ENCODE measurements around the gene DTX1.
"Not testable (repeated sequence)": the region's sequence is repeated elsewhere in the genome, so short reads cannot be mapped to it uniquely, and the experiment has no call there.

The DTX1 gene

DNA sequence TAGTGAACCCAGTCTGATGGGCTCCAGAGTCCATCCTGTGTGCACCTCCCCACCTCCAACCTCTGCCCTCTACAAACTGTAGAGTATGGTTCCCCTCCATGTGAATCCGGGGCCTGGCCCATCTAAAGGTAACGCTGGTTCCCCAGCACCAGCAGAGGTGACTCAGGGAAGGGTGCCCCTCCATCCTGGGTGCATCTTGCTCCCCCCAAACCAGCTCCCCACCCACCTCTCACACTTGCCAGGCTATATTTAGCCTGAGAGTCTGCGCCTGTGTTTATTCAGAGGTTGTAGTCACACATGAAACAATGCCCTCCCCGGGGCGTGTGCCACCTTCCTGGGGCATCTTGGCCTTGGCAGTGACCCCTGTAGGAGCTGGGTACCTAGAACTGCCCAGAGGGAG, 52.8 kb downstream of the DTX1 start:
- DNase-seq (ENCODE audit: low read depth): no peak

DNA sequence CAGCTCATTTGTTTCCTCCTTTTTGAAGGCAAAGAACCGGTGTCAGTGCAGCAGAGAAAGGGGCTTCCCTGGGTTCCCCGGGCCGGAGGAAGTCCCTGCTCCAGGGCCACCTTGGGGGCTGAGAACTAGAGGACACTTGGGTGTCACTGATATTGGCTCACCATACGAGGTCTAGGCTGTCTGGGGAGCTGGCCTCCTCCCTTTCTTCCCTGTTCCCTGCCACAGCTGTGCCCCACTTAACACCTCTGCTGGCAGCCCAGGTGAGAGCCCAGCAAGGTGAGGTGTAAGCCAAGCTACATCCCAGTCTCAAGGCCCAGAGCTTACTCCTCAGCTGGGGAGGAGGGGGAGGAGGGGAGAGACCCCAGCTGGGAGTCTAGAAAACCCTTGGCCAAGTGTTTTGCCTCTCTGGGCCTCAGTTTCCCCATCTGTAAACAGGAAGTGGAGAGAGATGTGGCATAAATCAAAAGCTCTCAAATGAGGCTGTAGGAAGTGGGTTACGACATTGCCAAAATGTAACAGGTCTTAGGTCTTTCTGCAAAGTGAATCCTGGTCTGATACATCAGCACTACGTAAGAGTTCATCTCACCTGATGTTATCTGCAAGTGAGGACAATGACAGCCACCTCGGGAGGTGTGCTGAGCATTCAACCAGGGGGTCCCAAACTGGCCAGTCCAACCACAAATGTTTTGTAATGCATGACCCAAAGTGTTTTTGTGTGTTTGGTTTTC, 53.5 kb downstream of the DTX1 start:
- no peak for DNase-seq (ENCODE audit: low read depth)
- H3K4me3 ChIP-seq (ENCODE audit: low read depth, low read length): no peak overlapping the region

More for the DNA sequence above, 52.8 kb downstream of the DTX1 start:
- no peak overlapping the region for H3K4me3 ChIP-seq (ENCODE audit: low read depth, low read length)

DNA sequence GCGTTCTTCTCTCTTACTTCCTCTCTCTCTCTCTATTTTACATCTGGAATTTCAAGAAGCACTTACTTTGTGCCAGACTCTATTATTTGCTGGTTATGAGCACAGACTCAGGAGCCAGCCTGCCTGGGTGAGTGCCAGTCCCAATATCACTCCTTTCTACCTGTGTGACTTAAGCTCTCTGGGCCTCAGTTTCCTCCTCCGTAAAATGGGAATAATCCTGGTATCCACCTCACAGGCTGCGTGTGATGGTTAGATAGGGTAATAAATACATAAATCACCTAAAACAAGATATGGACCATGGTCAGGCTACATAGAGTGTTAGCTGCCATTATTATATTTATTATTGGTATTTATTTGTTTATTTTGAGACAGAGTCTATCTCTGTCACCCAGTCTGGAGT, 54.7 kb downstream of the DTX1 start:
- no peak for DNase-seq (ENCODE audit: low read depth)

DNA sequence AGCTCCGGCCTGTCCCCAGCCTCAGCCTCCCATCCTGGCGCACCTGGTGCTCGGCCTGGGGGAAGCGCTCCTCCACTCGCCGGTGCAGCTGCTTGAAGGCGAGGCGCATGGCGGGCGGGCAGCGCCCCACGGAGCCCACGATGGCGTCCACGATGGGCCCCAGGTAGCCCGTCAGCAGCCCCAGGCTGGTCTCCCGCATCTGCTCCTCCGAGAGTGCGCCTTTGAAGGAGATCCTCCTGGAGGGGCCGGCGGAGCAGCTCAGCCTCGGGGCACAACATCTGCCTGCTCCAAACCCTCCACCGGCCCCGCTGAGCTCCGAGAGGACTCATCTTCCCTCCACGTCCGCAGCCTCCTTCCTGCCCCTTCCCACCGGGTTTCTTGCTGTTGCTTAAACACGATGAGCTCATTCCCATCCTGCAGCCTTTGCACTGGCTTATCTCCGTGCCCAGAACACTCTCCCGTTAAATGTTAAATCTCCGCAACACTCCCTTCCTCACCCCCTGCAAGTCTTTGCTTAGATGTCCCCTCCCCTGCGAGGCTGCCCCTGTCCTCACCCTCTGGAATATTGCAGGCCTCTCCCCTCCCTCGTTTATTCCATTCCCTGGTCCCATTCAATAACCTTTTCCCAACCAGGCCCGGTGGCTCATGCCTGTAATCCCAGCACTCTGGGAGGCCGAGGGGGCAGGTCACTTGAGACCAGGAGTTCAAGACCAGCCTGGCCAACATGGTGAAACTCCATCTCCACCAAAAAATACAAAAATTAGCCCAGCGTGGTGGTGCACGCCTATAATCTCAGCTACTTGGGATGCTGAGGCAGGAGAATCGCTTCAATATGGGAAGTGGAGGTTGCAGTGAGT, 55.7 kb downstream of the DTX1 start:
- H3K4me3 ChIP-seq (ENCODE audit: low read depth, low read length): no peak overlapping the region
- DNase-seq (ENCODE audit: low read depth): no peak

More for the DNA sequence above, 54.7 kb downstream of the DTX1 start:
- no peak overlapping the region for H3K4me3 ChIP-seq (ENCODE audit: low read depth, low read length)

DNA sequence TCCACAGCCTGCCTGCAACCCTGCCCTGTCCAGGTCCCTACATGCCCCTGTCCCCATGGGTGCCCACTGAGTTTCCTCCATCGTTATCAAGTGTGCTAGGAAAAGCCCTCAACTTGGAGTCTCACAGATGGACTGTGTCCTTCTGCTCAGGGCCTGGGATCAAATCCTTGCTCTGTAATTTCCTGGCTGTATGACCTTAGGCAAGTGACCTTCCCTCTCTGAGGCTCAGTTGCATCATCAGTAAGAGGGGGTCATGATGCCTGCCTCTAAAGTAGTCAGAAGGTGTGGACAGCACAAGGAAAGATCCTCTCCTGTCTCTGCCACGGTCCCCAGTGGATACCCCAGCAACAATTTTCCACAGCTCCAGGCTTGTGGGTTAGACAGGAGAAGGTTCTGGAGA, 56.9 kb downstream of the DTX1 start:
- no peak overlapping the region for H3K4me3 ChIP-seq (ENCODE audit: low read depth, low read length)
- DNase-seq (ENCODE audit: low read depth): no peak

DNA sequence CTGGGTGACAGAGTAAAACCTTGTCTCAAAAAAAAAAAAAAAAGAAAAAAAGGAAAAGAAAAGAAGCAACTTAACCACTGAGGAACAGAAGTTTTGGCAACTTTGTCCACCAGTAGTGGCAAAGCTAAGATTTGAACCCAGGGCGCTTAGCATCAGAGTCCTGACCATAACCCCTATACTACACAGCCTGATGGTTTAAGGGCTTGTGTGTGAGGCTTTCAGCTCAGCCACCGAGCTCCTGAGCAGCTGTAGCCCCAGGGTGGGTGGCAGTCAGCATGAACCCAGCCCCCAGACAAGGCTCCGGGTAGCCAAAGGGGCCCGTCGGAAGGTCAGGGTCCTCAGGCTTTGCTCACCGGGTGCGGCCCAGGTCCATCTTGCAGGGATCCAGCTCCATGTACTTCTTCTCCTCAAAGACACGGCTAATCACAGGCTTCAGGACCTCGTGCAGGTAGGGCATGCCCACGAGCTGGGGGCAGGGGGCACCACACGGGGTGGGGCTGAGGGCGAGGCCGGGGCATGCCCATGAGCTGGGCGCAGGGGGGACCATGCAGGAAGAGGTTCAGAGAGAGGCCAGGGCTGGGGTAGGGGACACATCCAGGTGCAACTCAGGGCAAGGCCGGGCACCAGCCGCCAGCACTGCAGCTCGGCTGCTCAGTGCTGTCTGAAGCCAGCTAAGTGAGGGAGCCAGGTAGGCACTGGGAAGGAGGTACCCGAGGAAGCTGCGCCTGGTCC, 58.1 kb downstream of the DTX1 start:
- DNase-seq (ENCODE audit: low read depth): no peak
- no peak overlapping the region for H3K4me3 ChIP-seq (ENCODE audit: low read depth, low read length)

DNA sequence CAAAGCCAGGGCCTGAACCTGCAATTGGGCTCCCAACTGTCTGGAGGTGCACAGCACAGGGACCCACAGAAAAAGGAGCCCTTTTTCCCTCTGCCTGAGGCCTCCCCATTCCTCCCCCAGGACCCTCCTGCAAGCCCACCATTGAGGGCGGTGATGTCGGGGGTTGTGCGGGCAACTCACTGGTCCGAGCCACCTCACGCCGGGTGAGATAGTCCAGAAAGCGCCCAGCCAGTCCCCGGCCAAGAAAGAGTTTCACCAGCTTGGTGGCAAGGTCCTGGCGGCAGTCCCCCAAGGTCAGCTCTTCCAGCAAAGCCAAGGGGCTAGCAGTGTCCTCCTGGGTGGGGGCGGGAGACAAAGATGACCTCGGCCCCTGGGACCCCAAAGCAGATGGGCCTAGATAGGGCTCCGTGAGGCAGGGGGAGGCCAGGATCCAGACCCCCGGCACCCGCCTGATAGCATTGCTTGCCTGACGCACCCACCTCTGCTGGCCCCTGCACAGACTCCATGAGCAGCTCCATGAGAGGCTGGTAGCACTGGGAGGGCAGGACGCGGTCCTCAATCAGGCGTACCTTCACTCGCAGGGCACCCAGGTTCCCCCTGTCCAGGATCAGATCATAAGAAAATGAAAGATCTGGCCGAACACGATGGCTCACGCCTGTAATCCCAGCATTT, 59.1 kb downstream of the DTX1 start:
- H3K4me3 ChIP-seq (ENCODE audit: low read depth, low read length): no peak overlapping the region
- no peak for DNase-seq (ENCODE audit: low read depth)

DNA sequence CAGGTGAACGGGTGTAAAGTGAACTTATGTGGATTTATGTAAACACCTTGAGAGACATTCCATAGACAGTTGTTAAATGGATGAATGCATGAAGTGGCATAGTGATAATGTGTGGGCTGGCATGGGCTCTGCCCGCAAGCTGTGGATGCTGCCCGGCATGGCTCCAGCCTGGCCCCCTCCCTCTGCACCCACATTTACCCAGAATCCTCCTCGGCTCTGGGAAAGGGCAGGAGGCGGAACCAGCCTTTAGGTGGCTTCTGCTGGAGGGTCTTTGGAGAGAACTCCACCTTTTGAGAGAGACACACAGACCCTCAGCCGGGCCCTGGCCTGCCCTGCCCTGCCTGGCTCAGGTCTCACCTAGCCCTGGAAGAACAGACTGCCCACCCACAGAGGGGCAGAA, 60.3 kb downstream of the DTX1 start:
- no peak for DNase-seq (ENCODE audit: low read depth)
- no peak overlapping the region for H3K4me3 ChIP-seq (ENCODE audit: low read depth, low read length)

DNA sequence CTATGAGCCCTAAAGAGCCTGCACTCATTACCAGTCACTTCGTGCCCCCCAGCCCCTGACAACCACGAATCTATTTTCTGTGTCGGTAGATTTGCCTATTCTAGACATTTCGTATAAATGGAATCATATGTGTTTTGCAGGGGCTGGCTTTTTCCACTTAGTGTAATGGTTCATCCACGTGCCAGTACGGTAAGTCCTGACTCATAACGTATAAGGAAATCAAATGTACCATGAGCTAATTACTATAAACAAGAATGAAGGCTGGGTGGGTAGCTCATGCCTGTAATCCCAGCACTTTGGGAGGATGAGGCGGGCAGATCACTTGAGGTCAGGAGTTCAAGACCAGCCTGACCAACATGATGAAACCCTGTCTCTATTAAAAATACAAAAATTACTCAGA, 61.2 kb downstream of the DTX1 start:
- DNase-seq (ENCODE audit: low read depth); H3K4me3 ChIP-seq (ENCODE audit: low read depth, low read length): not testable (repeated sequence)

DNA sequence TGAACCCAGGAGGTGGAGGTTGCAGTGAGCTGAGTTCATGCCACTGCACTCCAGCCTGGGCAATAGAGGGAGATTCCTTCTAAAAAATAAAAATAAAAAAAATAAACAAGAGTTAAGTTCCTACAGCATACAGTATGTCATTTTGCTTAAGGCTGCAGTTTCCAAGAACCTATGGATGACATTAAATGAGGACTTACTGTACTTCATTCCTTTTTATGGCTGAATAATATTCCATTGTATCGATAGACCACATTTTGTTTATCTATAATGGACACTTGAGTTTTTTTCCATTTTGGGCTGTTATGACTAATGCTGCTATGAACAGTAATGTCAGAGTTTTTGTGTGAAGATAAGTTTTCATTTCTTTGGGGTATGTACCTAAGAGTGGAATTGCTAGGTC, 61.6 kb downstream of the DTX1 start:
- H3K4me3 ChIP-seq (ENCODE audit: low read depth, low read length): no peak overlapping the region
- no peak for DNase-seq (ENCODE audit: low read depth)

DNA sequence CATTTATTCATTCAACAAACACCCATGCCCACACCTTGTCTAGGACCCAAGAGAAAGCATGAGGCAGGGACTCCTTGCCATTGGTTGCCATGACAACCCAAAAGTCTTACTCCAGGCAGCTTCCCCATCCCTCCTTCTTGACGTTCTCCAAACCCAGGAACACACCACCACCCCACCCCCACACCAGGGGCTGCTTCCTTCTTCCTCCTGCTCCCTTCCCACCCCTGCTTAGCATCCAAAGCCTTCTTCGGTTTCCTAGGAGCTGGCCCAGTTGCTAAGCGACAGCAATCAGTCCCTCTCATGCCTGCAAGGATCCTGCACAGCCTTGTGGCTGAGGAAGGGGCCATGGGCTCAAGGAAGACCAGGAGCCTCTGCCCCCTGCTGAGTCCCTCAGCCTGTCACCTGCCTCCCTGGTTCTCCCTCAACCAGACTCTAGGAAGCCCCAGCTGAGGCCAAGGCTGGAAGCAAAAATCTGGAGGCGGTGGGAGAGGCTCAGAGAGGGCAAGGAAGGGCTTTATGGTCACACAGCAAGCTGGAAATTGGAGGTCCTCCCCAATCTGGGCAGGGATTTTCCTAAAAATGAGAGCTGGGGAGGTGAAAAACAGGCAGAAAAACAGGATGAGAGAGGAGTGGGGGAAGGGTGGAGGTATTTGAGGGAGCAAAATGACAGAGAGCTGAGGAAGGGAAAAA, 63.6 kb downstream of the DTX1 start:
- no peak for DNase-seq (ENCODE audit: low read depth)
- H3K4me3 ChIP-seq (ENCODE audit: low read depth, low read length): no peak overlapping the region

DNA sequence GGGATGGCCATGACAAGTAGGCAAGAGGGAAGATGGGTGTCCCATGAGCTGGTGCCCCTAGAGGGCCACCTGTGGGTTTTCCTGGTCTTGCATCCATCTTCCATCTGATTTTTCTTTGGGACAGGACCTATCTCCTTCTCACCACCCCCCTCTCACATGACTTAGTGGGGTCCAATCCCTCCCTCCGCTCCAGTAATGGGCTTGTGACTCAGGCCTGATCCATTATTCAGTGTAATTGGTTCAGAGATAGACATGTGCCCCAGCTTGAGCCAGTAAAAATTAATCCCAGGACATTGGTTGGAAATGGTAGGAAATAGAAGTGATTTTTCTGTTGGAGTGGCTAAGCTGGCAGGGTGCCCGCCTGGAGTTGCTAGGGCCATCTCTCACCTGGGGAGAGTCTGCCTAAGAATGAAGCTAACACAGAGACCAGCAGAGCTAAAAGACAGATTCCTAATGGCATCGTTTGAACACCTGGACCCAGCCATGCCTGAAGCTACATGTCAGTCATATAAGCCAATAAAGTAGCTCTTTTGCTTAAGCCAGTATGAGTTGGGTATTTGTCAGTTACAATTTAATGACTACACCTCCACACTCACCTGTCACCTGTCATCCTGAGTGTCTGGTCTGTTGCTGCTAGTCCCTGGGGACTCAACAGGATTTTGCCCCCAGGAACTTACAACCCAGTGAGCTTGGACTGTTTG, 64.3 kb downstream of the DTX1 start:
- H3K4me3 ChIP-seq (ENCODE audit: low read depth, low read length): no peak overlapping the region
- no peak for DNase-seq (ENCODE audit: low read depth)

DNA sequence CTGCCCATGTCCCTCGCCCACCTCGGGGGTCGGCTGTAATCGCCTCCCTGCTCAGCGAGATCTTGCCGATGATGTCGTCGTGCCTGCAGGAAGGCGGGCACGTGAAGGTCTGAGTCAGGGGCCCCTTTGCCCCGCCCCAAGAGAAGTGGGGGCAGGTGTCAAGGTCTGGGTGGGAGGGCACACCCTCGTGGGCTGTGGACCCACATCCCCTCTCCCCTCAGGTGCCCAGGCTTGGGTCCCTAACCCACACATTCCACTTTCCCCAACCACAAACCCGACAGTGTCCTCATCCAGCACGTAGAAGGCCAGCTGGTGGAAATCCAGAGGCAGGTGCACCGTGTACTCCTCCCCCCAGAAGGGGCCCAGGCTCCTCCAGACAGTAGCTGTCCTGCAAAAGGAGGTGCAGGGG, 71.3 kb downstream of the DTX1 start:
- DNase-seq (ENCODE audit: low read depth): no peak
- no peak overlapping the region for H3K4me3 ChIP-seq (ENCODE audit: low read depth, low read length)

DNA sequence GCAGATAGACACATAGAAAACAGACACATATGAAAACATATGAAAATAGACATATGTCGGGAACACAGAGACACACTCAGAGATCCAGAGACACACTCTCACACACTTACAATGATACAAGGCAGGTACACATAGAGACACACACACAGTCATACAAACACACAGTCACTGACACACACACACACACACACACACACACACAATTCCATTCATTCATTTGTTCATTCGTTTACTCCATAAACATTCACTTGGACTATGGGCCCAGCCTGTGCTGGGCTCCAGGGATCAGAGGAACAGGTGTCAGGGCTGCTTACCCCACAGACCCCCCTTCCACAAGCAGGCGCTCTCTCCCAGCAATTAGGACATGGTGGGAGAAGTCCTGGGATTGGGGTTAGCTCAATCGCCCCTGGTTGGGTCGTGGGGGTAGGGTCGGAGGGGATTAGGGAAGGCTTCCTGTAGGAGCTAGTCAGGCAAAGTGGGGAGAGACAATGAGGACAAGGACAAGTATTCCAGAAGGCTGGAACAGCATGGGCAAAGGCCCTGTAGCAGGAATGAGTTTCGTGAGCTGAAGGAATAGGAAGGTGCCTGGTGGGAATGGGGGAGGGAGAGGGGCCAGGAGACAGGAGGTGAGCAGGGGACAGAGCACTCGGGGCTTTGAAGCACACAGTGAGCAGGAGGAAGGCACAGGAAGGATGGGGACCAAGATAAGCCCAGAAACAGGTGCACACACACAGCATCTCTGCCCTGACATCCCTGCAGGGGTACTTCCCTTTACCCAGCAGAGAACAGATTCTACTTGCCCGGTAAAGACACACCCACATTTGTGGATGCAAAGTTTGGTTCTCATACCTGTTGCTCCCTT, 72.5 kb downstream of the DTX1 start:
- DNase-seq (ENCODE audit: low read depth): no peak
- H3K4me3 ChIP-seq (ENCODE audit: low read depth, low read length): no peak overlapping the region

DNA sequence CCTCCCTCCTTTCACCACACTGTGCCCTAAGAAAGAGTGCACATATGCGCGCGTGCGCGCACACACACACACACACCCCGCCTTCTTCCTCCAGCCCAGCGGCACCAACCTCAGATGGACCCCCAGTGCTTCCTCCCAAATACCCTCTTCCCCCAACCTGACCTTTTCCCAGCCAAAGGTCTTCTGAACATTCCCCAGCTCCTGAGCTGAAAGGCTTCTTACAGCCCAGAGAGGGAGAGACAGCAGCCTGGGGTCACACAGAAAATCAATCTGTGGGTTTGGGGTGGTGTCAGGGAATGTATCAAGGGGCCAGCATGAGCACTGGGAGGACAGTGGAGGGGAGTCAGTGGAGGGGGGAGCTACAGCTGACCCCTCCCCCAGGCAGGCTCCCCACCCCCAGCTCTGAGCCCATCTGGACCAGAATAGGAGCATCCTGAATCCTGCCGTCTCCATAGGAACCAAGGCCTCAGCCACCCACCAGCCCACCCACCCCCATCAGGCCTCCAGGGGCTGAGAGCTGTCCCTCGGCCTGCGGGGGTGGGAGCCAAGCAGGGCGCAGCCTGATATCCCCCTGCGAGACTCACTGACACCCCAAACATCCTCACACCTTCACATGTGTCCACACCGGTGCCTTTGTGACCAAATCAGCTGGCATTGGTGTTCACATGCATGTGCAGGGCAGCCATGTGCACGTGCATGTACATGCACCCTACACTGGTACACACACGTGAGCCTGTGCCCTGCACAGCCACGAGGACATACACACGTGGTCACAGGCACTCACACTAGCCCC, 73.3 kb downstream of the DTX1 start:
- no peak for DNase-seq (ENCODE audit: low read depth)
- no peak overlapping the region for H3K4me3 ChIP-seq (ENCODE audit: low read depth, low read length)

DNA sequence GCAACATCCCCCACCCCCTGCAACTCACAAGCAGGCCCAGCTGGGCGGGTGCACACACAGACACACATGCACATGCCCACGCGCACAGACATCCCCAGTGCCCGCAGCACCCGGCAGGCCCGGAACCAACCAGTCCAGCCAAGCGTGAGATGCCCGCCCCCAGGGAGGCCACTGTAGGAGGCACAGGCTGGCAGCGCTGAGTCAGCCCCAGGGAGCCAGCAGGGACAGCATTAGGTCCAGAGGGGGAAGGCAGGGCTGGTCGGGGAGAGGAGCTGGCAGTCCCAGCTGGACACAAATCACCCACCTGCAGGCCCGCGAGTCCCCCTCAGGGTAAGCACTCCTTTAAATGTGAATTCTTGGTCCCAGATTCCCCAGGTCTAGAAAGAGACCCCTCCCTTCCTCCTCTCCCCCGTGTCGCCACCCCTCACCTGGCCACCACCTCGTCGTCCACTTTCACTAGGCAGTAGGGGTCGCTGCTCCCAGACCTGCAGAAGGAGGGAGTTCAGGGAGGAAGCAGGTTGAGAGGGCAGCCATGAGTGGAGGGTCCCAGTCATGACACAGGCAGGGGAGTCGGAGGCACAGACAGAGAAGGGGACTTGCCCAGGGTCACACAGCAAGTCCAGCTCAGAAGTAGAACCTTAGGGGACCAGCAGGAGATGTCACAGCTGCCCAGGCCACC, 74.1 kb downstream of the DTX1 start:
- no peak for DNase-seq (ENCODE audit: low read depth)
- no peak overlapping the region for H3K4me3 ChIP-seq (ENCODE audit: low read depth, low read length)

Data from skeletal muscle cell (primary cell).